Measurements from ENCODE around the gene RFX7.

RFX7 gene

DNA sequence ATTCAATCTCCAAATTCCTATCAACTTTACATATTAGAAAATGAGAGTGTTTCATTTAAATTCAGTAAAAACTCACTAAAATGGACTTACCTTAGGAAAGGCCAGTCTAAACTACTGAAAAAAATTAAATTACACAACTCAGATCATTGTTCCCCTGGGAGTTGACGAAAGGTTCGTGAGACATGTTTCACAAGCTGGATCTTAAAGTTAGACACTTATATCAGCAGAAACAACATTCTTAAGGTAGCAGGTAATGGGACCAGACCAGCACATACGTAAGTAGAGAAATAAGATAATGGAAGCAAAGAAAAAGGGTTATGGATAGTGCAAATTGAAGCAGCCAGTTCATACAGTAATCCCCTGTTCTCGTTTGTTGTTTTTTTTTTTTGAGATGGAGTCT, 8.9 kb downstream of the RFX7 start:
- TF ChIP-seq, protein P1, sequence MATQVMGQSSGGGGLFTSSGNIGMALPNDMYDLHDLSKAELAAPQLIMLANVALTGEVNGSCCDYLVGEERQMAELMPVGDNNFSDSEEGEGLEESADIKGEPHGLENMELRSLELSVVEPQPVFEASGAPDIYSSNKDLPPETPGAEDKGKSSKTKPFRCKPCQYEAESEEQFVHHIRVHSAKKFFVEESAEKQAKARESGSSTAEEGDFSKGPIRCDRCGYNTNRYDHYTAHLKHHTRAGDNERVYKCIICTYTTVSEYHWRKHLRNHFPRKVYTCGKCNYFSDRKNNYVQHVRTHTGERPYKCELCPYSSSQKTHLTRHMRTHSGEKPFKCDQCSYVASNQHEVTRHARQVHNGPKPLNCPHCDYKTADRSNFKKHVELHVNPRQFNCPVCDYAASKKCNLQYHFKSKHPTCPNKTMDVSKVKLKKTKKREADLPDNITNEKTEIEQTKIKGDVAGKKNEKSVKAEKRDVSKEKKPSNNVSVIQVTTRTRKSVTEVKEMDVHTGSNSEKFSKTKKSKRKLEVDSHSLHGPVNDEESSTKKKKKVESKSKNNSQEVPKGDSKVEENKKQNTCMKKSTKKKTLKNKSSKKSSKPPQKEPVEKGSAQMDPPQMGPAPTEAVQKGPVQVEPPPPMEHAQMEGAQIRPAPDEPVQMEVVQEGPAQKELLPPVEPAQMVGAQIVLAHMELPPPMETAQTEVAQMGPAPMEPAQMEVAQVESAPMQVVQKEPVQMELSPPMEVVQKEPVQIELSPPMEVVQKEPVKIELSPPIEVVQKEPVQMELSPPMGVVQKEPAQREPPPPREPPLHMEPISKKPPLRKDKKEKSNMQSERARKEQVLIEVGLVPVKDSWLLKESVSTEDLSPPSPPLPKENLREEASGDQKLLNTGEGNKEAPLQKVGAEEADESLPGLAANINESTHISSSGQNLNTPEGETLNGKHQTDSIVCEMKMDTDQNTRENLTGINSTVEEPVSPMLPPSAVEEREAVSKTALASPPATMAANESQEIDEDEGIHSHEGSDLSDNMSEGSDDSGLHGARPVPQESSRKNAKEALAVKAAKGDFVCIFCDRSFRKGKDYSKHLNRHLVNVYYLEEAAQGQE (IDR thresholded peaks at IDR 0.05; ENCODE audit: insufficient read depth in 1 of 2, low read depth in 2 of 2, low read length in 2 of 2): no peak
- TF ChIP-seq FOXP2 (optimal IDR thresholded peaks at IDR 0.05; ENCODE audit: borderline replicate concordance, extremely low read depth, extremely low read length, insufficient read depth) (no peak), SIN3A (IDR thresholded peaks at IDR 0.05; ENCODE audit: borderline replicate concordance, insufficient read depth, low read length) (no peak), TAF1 (IDR thresholded peaks at IDR 0.05; ENCODE audit: borderline replicate concordance, insufficient read depth, low read length) (no peak), POLR2AphosphoS5 (IDR thresholded peaks at IDR 0.05; ENCODE audit: low read depth, low read length) (no peak)

DNA sequence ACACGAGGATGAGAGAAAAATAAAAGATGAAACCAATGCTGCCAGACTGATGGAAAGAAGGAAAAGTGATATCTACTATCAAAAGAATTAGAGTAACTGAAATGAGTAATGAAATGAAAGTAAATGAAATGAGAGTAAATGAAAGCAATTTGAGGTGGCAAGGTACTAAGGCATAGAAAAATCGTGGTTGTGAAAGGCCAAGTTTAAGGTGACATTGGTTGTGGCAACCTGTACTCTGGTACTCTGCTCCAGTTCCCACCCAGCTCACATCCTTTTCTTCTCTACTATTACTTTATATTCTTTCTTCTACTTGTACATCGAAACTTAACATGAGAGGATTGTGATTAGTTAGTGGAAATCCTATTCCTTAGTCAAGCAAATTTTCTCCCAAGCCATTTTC, 10.1 kb downstream of the RFX7 start:
- no peak for TF ChIP-seq POLR2AphosphoS5 (IDR thresholded peaks at IDR 0.05; ENCODE audit: low read depth, low read length)
- TF ChIP-seq SIN3A (IDR thresholded peaks at IDR 0.05; ENCODE audit: borderline replicate concordance, insufficient read depth, low read length): no peak
- no peak for TF ChIP-seq FOXP2 (optimal IDR thresholded peaks at IDR 0.05; ENCODE audit: borderline replicate concordance, extremely low read depth, extremely low read length, insufficient read depth)
- no peak for TF ChIP-seq TAF1 (IDR thresholded peaks at IDR 0.05; ENCODE audit: borderline replicate concordance, insufficient read depth, low read length)
- TF ChIP-seq, protein P1 (IDR thresholded peaks at IDR 0.05; ENCODE audit: insufficient read depth in 1 of 2, low read depth in 2 of 2, low read length in 2 of 2): no peak

DNA sequence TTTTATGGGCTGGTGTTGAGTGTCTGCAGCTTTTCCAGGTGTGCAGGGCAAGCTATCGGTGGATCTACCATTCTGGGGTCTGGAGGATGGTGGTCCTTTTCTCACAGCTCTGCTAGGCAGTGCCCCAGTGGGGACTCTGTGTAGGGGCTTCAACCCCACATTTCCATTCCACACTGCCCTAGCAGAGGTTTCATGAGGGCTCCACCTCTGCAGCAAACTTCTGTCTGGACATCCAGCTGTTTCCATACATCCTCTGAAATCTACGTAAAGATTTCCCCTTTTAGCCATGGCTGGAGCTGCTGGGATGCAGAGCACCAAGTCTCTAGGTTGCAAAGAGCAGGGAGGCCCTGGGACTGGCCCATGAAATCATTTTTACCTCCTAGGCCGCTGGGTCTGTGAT, 11.6 kb downstream of the RFX7 start:
- TF ChIP-seq SIN3A (IDR thresholded peaks at IDR 0.05; ENCODE audit: borderline replicate concordance, insufficient read depth, low read length) (no peak), TAF1 (IDR thresholded peaks at IDR 0.05; ENCODE audit: borderline replicate concordance, insufficient read depth, low read length) (no peak), POLR2AphosphoS5 (IDR thresholded peaks at IDR 0.05; ENCODE audit: low read depth, low read length) (no peak), FOXP2 (optimal IDR thresholded peaks at IDR 0.05; ENCODE audit: borderline replicate concordance, extremely low read depth, extremely low read length, insufficient read depth) (no peak)
- TF ChIP-seq, protein P1 (IDR thresholded peaks at IDR 0.05; ENCODE audit: insufficient read depth in 1 of 2, low read depth in 2 of 2, low read length in 2 of 2): no peak

DNA sequence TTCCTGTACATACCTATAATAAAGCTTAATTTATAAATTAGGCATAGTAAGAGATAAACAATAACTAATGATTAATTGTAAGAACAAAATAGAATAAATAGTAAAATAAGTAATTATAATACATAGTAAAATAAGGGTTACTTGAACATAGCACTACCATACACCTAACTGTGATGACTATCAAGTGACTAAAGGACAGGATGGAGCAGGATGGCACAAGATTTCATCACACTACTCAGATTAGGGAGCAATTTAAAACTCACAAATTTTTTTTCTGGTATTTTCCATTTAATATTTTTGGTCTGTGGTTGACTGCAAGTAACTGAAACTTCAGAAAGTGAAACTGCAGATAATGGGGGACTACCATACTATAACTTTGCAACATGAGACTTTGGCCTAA, 14.8 kb downstream of the RFX7 start:
- TF ChIP-seq POLR2AphosphoS5 (IDR thresholded peaks at IDR 0.05; ENCODE audit: low read depth, low read length) (no peak), TAF1 (IDR thresholded peaks at IDR 0.05; ENCODE audit: borderline replicate concordance, insufficient read depth, low read length) (no peak), FOXP2 (optimal IDR thresholded peaks at IDR 0.05; ENCODE audit: borderline replicate concordance, extremely low read depth, extremely low read length, insufficient read depth) (no peak), SIN3A (IDR thresholded peaks at IDR 0.05; ENCODE audit: borderline replicate concordance, insufficient read depth, low read length) (no peak)
- TF ChIP-seq, protein P1 (IDR thresholded peaks at IDR 0.05; ENCODE audit: insufficient read depth in 1 of 2, low read depth in 2 of 2, low read length in 2 of 2): no peak

DNA sequence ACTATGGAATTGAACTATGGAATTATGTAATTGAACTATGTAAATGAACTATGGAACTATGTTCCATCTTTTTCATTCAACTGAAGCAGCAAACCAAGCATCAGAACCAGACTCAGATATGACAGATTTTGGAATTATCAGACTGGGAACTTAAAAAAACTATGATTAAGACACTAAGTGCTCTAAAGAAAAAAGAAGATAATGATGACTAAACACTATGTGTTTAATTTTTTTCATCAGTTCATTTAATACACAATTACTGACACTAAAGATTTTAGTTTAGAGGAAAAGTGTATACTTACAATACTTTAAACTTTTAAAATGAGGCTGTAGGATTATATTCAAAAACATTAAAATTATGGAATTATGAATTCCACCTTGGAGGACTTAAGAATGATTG, 15.3 kb downstream of the RFX7 start:
- TF ChIP-seq FOXP2 (optimal IDR thresholded peaks at IDR 0.05; ENCODE audit: borderline replicate concordance, extremely low read depth, extremely low read length, insufficient read depth) (no peak), TAF1 (IDR thresholded peaks at IDR 0.05; ENCODE audit: borderline replicate concordance, insufficient read depth, low read length) (no peak), SIN3A (IDR thresholded peaks at IDR 0.05; ENCODE audit: borderline replicate concordance, insufficient read depth, low read length) (no peak), POLR2AphosphoS5 (IDR thresholded peaks at IDR 0.05; ENCODE audit: low read depth, low read length) (no peak)
- TF ChIP-seq, protein P1 (IDR thresholded peaks at IDR 0.05; ENCODE audit: insufficient read depth in 1 of 2, low read depth in 2 of 2, low read length in 2 of 2): no peak
